DMS153 (cell line): ENCODE data around the gene PRUNE2.

Source experiments
- DNase-seq: peaks from one replicate; lab custom pipeline; 2025; lab: John Stamatoyannopoulos, UW

PRUNE2 gene

DNA sequence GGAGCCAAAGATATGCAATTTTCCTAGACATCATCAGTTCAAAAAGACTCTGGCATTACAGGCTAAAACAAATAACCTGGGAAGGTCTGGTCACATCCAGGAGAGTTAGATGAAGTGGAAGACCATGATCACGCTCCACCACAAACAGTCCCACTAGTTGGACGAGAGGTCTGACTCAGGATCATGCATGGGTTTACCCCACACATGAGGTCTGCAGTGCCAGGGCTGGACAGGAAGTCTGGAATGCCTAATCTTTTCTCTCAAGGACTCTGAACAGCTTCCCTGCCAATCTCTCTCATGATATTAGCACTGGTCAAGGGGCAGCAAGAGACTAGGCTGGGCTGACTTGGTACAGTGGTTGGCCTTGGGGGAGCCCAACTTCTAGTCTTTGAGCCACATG is 7.1 kb downstream of the PRUNE2 start:
- no peak for DNase-seq

DNA sequence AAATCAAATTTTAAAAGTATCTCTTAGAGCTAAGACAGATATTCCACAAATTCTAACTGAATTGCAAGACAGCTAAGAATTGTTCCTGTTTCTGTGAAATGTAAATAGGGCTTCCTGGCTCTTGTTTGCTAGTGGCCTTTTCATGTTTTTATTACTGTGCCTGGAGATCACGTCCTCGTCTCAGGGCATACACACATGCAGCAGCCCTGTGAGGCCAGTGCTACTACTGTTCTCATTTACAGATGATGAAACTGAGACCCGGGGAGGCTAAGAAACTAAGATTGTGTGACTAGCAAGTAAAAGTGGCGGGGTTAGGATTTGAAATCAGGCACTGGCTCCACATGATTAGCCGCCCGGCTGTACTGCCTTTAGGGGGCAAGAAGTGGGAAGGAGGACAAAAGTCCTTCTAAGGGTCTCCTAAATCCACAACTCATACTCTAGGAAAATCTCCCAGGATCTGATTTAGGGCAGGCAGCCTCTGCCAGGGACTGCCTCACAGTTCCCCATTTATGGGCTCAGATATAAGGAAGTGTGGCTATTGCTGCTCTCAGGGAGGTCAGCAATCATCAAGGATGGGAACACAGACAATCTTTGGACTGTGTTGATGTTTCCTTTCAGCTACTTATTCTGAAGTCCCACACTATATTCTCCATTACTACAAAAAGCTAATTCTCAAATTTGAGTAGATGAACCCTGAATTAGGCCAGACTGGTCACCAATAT is 7.9 kb downstream of the PRUNE2 start:
- peak; percentile 27 for DNase-seq

DNA sequence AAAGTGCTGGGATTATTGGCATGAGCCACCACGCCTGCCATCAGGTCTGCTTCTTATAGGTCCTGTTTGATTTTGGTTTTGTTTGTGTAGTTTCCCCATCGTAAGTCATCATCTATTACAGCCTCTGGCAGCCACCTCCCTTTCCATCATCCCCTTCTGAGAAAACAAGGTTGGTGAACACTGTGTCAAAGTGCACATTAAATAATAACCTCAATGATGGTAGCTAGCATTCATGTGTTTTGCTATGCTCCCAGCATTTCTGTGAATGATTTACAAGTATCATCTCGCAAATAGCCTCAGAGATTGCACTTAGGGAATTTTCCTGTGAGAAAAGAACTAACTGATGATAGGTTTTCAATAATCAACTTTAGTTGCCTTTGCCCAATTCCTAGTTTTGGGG is 9.9 kb downstream of the PRUNE2 start:
- no peak for DNase-seq

DNA sequence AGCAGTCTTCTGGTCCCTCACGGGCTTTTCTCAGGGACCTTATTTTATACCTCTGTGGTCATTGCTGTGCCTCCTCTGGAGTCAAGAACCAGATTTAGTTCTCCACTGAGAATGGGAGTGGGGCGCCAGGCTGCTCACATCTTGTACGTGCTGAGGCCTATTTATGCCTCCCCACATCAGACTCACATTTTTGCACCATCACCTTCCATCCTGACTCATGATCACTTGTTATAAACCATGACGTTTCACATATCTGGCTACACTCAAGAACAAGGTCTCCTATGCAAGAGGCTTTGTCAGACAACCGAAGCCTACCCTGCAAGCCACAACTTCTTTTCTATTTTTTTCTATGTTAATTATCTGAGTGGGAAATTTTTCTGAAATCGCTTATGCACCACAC is 10.7 kb downstream of the PRUNE2 start:
- no peak for DNase-seq

DNA sequence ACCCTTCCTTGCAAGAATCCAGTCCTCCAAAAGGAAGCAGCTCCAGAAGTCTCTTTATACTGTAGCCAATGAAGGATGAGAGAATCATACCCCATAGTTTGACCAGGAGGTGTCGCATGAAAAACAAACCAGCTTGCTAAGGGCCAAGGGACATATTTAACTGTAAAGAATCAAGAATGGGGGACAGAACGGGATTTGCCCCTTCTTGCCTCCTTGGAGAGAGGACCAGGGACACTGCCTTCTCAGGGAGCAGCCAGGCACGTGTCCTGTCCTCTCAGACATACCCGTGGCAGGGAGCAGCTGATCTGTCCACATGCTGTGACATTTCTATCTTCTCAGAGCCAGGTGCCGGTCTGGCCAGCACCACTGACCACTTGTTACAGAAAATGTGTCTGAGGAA is 11.7 kb downstream of the PRUNE2 start:
- no peak for DNase-seq

DNA sequence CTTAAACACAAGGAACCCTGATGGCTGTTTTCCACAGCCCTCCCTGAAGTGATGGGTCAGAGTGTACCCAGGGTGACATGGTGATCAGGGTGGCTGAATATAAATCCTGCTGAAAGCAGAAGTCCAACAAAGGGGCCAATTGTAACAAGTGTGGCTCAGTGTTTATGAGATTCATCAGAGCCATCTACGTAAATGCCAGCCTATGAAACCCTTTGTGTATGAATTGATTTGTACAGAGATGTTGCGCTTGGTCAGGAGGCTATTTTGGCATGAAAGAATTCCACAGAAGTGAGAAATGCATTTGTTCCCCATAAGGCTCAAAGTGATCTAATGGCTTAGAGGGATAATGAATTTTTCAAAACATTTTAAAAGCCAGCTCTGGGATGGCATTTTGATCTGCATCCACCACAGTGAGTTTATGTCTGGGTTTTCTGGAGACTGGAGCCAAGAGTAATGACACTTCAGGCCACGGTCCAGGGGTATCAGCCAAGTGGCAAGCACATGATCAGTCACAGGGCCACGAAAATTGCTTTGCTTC is 12.4 kb downstream of the PRUNE2 start:
- DNase-seq: no peak

DNA sequence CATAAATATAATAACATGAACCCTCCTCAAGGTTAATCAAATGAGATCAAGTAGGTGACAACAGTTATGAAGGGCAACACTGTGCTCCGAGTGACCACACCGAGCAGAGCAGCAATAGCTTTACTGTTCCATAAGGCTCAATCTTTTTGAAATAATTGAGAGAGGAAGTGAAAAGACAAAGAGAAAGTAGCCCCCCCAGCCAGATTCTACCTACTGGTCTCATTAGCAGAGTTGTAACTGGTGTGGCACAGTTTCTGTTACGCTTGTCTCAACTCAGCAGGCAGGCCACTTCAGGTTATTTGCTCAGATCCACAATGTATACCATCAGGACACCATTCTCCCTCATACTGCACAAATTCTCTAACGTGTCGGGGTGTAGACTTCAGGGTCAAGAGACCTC is 14.0 kb downstream of the PRUNE2 start:
- no peak for DNase-seq

DNA sequence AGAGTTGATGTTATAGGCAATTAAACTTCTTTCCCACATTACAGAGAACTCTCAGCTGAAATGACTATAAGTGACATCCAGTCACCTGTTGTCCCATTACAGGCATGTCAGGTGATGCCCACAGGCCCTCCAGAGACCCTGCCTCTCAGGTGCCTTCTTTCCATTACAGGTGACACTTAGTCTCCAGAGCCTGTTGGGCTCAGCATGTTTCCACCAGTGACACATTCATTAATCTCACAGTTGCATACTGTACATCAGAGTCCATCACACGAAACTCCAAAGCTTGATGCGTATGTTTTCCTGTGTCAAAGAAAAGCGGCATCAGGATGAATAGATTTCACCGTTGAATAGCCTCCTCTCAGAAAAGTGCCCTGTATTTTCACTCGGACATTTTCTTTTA is 14.6 kb downstream of the PRUNE2 start:
- DNase-seq: no peak

DNA sequence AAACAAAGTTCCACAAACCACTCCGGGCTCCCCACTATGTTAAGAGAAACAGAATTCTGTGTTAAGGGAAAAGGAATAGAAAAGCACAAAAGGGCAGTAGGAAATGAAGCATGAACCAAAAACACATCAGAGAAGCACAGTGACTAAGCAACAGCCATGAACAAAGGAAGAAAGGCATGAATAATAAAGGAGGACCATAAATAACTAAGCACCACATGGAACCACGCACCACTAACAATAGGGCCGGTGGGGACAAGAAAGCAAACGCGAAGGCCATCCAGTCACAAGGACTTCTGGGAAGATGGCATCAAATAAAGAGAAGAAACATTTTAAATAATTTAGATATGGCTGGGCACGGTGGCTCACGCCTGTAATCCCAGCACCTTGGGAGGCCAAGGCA is 18.0 kb downstream of the PRUNE2 start:
- DNase-seq: no peak

DNA sequence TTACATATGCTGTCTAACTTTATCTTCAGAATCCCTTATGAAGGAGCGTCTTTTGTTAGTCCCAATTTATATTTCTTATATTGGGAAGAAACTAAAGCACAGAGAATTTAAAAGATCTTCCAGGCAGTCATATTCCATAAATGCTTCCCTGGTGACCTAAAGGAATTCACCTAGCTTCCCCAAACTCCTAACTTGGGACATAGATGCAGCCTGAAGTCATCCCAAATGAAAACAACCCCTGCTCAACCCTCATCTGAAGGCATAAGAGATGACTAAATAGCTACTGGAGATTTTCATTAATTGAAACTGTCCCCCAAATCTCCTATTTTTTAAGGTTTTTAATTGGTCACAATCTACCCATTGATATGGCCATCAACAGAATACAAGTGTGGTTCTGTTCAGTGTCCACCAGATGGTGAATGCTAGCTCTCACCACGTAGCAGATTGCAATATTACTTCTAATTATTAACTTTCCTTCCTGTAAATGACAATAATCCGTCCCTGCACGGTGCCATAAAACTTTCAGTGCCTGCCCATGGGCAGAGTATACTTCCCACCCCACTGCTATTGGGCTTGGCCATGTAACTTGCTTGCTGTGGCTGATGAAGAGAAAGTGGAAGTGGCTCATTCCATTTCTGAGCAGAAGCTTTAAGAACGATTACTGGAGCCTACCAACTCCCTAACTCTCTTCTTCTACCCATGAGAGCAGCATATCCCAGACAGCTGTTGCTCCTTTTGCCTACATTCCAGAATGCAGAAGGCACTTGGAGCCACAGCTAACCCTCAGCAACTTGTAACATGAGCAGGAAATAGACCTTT is 18.7 kb downstream of the PRUNE2 start:
- no peak for DNase-seq

DNA sequence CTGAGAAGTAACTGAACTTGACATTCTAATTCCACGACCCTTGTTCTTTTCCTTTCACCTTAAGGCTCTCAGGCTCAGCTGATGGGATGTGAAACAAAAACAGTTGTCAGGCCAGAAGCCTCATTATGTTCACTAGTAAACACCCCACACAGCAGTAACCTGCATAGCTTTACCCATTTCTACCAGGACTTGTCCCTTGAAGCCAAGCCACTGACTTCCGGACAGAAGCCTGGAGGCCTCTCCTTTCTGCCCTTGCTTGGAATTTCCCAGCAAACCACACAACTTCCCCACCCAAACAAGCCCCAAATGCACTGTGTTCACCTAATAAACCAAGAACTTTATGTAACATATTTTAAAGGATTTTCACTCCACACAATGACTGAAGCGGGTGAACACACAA is 19.6 kb downstream of the PRUNE2 start:
- no peak for DNase-seq

DNA sequence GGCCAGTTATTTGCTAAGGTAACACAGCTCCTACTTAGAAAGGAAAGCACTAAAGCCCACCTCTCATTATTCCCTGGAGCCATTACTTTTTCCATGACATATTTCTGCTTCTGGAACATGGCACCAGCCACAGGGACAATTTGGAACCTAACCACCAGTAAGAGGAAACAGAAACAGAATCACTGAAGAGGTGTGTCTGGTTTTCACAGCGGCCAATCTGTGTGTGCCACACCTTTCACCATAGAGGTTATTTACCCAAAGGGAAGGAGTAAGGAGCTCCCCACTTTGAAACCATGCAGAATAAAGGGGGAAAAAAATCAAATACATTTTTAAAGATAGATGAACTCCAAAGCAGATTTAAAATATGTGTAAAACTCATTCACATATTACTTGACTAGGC is 21.1 kb downstream of the PRUNE2 start:
- DNase-seq: no peak

DNA sequence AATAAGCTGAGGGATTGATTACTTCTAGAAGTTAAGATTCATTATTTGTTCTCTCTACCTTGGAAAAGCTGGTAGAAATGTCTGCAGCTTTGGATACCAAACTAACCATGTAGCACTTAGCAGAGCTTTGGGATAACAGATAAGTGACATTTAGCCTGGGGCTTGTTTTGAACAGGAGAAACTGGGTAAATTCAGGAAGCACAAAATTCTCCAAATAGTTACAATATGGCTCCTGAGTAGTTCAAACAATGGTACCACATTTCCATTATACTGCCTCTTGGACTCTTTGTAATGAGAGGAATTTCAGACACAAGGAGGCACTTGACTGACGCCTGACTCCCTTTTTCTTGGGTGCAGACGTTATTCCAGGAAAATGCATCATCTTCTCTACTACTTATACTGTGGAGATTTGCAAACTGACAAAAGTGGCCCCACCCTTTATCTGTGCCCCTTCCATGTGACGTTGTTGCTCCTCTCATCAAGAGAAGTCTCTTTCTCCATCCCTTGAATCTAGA is 22.5 kb downstream of the PRUNE2 start:
- DNase-seq: no peak

DNA sequence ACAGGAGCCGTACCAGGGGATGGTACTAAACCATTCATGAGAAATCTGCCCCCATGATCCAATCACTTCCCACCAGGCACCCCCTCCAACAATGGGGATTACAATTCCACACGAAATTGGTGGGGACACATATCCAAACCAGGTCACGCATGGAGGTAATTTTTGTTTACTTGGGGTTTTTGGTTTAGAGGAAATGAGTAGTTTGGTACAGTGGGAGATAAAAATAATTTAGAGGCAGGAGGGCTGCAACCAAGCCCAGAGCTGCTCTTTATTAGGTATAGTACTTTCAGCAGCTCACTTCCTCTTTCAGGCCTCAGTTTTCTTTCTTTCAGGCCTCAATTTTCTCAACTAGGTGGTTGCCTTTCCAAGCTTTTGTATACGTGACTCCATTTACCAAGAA is 23.2 kb downstream of the PRUNE2 start:
- no peak for DNase-seq

DNA sequence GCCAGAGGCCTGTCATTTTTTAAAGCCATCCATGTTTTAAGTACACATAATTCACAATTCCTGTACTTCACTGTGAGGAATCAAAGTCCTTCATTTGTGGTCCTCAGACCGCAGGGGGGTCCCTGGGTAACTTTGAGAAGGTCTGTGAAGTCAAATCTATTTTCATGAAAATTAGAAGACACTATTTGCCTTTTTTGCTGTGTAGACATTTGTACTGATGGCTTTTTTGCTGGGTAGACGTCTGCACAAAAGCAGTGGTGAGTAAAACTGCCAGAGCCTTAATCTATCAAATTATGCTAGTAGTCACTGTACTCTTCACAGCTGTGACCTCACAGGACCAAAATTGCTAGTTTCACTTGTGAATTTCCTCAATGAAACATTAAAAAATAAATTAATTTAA is 25.7 kb downstream of the PRUNE2 start:
- DNase-seq: no peak

DNA sequence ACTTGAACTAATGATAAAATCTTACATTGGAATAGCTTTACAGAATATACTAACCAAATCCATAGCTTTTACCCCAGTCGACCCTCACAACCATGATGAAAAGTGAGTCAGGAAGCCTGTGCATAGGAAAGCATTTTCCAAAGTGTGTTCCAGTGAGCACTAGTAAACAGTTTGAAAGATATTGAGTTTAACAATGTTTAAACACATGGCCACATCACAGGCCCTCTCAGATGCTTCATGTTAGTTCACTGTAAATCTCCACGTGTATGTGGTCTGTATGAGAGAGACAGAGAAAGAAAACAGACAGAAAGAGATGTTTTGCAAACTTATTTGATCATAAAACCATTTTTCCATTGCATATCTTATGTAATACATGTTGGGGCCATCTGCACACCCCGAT is 27.0 kb downstream of the PRUNE2 start:
- peak; percentile 52 for DNase-seq

DNA sequence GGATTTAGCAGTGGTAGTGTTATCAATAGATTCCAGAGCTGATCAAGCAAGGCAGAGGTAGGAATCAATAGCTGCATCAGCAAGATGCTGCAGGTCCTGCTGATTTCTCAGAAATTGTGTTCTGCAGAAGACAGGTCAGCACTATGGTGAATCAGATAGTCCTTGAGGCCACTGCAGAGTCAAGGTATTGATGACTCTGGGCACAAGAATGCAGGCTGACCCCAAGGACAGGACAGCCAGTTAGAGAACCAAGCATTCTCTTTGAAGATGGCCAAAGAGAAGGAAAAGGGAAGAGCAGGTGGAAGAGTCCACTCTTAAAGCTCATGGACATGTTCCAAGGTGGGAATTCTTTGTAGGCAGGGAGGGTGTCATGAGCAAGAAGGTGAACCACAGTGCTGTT is 28.0 kb downstream of the PRUNE2 start:
- no peak for DNase-seq

DNA sequence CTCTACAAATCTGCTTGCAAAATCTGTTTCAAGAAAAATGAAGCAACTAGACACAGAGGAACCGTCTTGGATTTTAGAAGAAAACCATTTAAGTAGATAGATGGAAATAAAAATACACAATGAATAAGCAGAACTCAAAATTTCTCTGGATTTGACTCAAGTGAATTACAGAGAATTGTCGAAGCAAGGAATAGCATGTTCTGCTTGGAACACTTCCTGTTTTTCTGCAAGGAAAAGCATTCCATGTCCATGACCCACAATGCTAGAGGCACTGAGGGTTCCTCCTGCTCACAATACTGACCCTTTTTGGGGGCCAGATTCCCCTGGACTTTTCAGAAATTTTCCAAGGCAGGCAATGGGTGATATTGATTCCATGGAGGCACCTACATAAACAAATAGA is 29.8 kb downstream of the PRUNE2 start:
- DNase-seq: no peak

DNA sequence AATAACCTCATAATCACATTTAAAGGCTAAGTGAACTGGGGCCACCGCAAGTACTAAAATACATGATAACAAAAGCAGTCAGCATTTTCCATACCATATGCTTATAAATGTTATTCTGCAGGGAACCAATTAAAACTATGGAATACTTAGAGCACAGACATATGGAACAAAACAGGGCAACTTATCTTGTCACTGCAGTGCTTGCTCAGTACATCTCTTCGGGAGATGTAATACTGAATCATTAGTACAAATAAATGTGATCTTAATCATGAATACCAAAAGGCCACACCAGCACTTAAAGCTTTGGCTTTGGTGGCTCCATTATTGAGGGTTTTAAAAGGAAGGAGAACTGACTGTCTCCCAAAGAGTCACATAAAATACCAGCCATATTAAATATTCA is 32.1 kb downstream of the PRUNE2 start:
- no peak for DNase-seq

DNA sequence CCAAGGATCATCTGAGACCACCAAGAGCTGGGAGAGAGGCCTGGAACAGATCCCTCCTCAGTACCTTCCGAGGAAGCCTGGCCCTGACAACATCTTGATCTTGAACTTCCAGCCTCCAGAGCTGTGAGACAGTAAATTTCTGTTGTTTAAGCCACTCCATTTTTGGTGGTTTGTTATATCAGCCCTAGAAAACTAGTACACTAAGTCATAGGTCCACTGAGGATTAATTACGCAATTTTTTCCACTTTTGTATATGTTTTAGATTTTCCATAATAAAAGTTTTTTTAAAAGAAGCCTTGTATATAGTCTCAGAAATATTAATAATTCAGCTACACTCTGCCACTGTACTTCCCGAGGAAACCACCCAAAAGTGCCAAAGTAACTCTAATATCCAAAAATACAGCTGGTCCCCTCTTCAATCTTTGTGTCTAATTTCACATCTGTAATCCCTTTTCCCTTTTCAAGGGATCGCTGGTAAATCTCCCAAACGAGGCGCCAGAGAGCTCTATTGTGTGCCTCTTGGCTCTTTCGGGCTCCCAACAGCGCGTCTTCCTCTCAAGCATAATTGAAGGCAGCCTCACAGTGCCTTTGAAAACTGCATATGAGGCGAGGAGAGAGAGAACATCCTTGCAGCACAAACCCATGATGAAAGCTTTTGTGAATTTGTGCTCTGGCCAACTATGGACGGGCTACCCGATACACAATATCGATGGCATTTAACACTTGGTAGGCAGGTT is 32.7 kb downstream of the PRUNE2 start:
- DNase-seq: peak; percentile 39

DNA sequence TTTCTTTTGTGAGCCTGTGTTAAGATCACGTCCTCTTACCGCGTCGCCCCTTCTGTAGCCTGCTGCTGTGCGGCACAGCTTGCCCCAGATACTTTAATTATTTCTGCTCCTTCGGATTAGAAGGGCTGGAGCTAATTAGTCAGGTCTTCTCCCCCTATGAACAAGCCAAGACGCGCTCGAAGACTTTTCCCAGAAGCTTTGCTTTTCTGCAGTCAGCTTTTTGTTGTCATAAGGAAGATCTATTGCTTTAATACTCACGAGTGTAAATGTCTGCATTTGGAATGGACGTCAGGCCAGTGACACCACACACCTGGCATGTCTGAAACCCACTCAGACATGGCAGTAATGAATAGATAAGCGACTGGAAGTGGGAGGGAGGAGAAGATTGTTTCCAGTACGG is 37.0 kb downstream of the PRUNE2 start:
- no peak for DNase-seq

DNA sequence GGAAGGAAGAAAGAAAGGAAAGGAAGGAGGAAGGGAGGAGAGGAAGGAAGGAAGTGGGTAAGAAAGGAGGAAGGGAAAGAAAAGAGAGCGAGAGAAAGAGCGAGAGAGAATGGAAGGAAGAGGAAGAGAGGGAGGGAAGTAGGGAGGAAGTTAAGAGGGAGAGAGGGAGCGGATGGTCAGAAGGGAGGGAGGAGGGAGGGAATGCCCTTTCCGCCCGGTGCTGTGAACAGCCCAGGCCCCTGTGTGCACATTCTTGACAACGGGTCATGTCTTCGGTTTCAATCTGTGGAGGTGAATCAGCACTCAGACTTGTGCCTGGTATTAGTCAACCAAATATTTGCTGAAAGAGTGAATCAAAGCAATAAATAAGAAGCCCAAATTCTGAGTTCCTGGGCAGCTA is 39.2 kb downstream of the PRUNE2 start:
- no peak for DNase-seq

DNA sequence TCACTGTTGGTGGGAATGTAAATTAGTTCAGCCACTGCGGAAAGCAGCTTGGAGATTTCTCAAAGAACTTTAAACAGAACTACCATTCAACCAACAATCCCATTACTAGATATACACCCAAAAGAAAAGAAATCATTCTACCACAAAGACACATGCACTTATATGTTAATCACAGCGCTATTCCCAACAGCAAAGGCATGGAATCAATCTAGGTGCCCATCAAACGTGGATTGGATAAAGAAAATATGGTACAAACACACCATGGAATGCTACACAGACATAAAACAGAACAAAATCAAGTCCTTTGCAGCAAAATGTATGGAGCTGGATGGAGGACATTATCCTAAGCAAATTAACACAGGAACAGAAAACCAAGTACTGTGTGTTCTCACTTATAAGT is 42.1 kb downstream of the PRUNE2 start:
- DNase-seq: no peak
